ENCODE measurements around the gene PIGA.
A peak's percentile ranks its signal among the peaks of the same experiment; 100 is the strongest.
"Not testable (repeated sequence)": the region's sequence is repeated elsewhere in the genome, so short reads cannot be mapped to it uniquely, and the experiment has no call there.

PIGA gene

GRCh38 chrX:15319075-15319474, 16.2 kb downstream of the PIGA start:
- no peak for DNase-seq

- no peak for DNase-seq
Measured at GRCh38 chrX:15315509-15315908, 19.8 kb downstream of the PIGA start, which contains the start of gene ASB11. TSS of gene ASB11 (minus strand) at chrX:15315640. CDS start at chrX:15315605, 35 bp downstream.

DNA sequence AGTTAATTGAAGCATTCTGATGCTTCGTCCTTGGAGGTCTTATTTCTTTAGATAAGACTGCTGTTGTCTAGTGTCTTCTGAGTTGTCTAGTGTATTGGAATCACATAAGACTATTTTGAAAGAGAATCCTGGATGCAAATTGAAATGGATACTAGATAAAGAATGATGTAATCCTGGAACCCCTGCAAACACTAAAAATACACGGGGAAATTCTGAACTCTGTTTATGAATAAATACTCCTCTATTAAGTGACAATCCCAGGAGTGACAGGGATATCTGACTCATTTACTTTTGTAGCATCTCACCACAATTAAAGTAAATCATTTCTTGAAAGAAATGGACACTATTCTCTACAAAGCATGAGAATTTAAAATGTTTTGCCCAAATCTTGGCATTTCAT, 20.9 kb downstream of the PIGA start:
- DNase-seq, result no peak

DNA sequence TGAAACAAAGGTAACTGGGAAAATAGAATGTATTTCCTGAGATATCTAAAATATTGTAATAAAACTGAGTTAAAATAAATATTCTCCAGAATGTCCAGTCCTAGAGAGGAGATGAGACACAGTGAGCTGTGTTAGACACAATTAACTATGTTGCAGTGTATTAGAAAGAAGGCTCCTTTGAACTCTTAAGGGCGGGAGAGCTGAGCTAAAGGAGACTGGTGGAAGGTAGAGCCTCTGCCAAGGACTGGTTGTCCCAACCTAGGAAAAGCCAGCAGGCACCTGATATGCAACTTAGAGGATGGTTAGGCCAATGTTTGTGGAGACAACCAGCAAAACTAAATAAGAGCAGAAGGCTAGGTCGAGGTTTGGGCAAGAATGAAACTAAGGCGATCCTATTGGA, 24.2 kb downstream of the PIGA start:
- no peak for DNase-seq

- DNase-seq, result no peak
Measured at GRCh38 chrX:15310117-15310516, 25.2 kb downstream of the PIGA start.

DNA sequence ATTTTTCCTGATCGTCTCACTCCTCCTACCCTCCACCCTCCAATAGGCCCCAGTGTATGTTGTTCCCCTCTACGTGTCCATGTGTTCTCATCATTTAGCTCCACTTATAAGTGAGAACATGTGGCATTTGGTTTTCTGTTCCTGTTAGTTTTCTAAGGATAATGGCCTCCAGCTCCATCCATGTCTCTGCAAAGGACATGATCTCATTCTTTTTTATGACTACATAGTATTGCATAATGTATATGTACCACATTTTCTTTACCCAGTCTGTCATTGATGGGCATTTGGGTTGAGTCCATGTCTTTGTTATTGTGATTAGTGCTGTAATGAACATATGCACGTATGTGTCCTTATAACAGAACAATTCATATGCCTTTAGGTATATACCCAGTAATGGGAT, 29.4 kb downstream of the PIGA start:
- not testable (repeated sequence) for DNase-seq

DNA sequence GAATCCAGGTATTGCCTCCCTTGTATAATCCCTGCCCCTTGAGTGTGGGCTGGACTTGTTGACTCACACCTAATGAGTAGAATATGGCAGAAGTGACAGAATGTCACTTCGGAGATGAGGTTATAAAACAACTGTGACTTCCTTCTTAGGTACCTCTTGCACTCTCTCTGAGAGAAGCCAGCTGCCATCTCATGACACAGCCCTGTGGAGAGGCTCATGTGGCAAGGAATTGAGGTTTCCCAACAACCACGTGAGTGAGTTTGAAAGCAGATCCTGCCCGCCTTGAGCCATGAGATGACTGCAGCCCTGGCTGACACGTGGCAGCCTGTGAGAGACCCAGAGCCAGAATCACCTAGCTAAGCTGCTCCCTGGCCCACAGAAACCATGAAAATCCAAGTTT, 33.4 kb downstream of the PIGA start:
- DNase-seq, result peak; percentile 3

GRCh38 chrX:15299941-15300851, 35.1 kb downstream of the PIGA start:
- no peak for DNase-seq

GRCh38 chrX:15298780-15299179, 36.5 kb downstream of the PIGA start:
- DNase-seq, result no peak

- DNase-seq, result no peak
Measured at GRCh38 chrX:15298201-15298600, 37.1 kb downstream of the PIGA start.

GRCh38 chrX:15293451-15293850, 41.9 kb downstream of the PIGA start:
- DNase-seq, result no peak

DNA sequence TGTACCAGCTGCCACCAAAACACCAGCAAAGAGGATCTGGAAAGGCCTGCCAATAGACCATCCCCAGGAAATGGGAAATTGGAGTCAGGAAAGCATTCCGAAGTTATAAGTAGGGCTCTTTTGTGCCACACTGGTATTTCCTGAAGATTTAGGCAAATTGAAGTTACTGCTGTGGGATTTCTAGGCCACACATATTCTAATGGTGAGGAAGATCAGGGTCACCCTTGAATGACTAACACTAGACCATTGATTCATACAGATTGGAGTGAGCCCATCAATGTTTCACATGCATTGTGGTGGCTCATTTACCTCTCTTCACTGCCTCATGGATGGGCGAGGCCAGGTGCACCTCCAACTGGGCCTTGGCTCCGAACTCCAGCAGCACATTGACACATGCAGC, 42.5 kb downstream of the PIGA start:
- DNase-seq, result no peak

GRCh38 chrX:15277604-15278003, 57.7 kb downstream of the PIGA start:
- DNase-seq, result no peak

DNA sequence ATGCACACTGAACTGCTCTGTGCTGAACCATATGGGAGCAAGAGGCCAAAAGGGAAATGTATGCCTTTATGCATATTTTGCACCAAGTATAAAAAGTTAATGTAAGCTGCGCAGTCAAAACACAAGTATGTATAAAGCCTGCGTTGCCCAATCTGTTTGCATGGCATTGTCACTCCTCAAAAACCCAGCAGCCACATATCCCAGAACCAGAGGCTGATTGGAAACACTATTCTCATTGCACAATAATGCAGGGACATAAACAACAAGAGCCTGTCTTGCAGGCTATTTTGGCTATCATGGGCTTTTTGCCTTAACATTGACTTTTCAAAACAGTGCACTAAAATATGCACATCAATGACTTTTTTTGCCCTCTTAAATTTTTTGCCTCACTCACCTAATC, 60.4 kb downstream of the PIGA start:
- DNase-seq, result no peak

DNA sequence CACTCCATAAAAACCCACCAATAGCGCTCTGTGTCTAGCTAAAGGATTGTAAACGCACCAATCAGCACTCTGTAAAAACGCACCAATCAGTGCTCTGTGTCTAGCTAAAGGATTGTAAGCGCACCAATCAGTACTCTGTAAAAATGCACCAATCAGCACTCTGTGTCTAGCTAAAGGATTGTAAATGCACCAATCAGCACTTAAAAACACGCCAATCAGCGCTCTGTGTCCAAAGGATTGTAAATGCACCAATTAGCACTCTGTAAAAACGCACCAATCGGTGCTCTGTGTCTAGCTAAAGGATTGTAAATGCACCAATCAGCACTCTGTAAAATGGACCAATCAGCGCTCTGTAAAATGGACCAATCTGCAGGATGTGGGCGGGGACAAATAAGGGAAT, 62.0 kb downstream of the PIGA start:
- DNase-seq, result not testable (repeated sequence)

- DNase-seq, result no peak
Measured at GRCh38 chrX:15271757-15272156, 63.6 kb downstream of the PIGA start.

DNA sequence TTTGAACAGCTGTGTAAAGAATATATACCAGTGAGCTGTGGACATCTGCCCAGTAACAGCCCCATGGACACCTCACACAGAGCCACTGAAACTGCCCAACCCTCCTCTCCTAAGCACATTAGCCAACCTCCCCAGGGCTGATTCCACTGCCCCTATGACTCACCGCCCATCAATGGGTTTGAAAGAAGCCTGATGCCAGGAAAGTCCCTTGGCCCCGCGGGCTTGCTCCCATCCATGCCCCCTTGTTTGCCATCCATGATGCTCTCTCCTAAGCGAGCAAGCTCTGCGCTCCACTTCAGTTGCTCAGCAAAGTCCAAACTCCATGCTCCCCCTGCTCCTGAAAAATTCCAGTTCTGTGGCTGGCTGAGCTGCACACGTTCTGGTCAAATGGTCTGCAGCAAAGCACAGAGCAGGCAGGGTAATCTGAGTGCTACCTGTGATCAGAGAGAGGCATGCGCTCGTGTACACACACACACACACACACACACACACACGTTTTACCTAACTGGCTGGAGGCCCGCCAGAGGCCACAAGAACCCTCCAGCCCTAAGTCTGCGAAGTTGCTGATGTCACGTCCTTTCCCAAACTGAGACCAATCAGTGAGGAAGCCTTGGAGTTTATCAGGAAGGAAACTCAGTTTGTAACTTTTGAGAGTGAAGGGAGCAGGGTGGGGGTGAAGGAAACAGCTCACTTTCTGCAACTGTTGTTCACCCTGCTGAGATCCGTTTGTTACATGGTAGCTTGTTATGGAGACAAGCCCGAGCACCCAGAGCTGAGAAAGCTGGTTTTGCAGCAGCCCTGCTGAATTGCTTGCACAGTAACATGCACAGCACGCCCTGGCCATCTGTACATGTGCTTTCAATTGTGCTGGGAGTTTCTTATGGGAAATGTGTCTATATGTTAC, 65.5 kb downstream of the PIGA start, which contains the start of gene ASB9:
Gene ASB9, minus strand, starts transcription at position 466 of the 904 bp plus-strand sequence. Its CDS starts 209 bp downstream, at position 257.
- peak; percentile 5 for DNase-seq

Data from stimulated activated CD4-positive, alpha-beta T cell treated with anti-CD3 and anti-CD28 coated beads, Interleukin-4, amount 100 ng/mL, for 24 hours (primary cell).